ENCODE measurements around the gene ITGB4. TPM values are rescaled to one million over a fixed set of nuclear protein-coding genes. Genes with fewer than 3 reads are reported as not detected.

ITGB4 gene
- total RNA-seq, 1 donor from 2014 or later, result 6.6 TPM

- no peak overlapping the region for H3K4me3 ChIP-seq (ENCODE audit: insufficient read depth, low read depth, low read length)
- H3K4me3 Mint-ChIP-seq (ENCODE audit: unreplicated experiment), result peak overlapping the region; percentile 96
- H3K4me1 ChIP-seq (ENCODE audit: insufficient read depth, low read length), result peaks cover 29% of the 10 kb centered on the region
- no peak overlapping the region for H3K27ac ChIP-seq (ENCODE audit: low read depth, low read length)
- H3K9me3 Mint-ChIP-seq (ENCODE audit: unreplicated experiment), result no peaks in the 10 kb centered on the region
- H3K27me3 Mint-ChIP-seq (ENCODE audit: low read depth, unreplicated experiment), result no peaks in the 10 kb centered on the region
- H3K36me3 Mint-ChIP-seq (ENCODE audit: low read depth, unreplicated experiment), result peaks cover 24% of the 10 kb centered on the region
- no peak overlapping the region for H3K9ac ChIP-seq (ENCODE audit: low read length)
- H3K36me3 ChIP-seq (ENCODE audit: insufficient read depth, low read length), result peaks cover 23% of the 10 kb centered on the region
- DNase-seq (ENCODE audit: low read depth), result no peak
- H2AFZ ChIP-seq (ENCODE audit: low read depth, low read length), result no peak overlapping the region
- H3K27me3 ChIP-seq (ENCODE audit: insufficient read depth, low read length), result no peaks in the 10 kb centered on the region
- no peaks in the 10 kb centered on the region for H3K9me3 ChIP-seq (ENCODE audit: insufficient read depth, low read depth, low read length)
- no peak for TF ChIP-seq CTCF (IDR thresholded peaks at IDR 0.05; ENCODE audit: insufficient read depth, low read depth, low read length)
- TF ChIP-seq EZH2 (IDR thresholded peaks at IDR 0.05; ENCODE audit: insufficient read depth, low read length), result no peak
- no peak for FAIRE-seq
- peak overlapping the region; percentile 67 for H3K4me2 ChIP-seq (ENCODE audit: low read length)
- H3K4me1 Mint-ChIP-seq (ENCODE audit: low read depth, unreplicated experiment), result peaks cover 17% of the 10 kb centered on the region
- peak overlapping the region; percentile 99 for H3K27ac Mint-ChIP-seq (ENCODE audit: unreplicated experiment)
- peaks cover 39% of the 10 kb centered on the region for H4K20me1 ChIP-seq (ENCODE audit: insufficient read depth, low read length)
- peaks cover 35% of the 10 kb centered on the region for H3K79me2 ChIP-seq (ENCODE audit: insufficient read depth, low read length)
These were observed 59.0 kb downstream of the ITGB4 start for GRCh38 chr17:75779987-75780889.

- peak; percentile 93 for TF ChIP-seq CTCF (IDR thresholded peaks at IDR 0.05; ENCODE audit: insufficient read depth, low read depth, low read length)
- no peak for TF ChIP-seq EZH2 (IDR thresholded peaks at IDR 0.05; ENCODE audit: insufficient read depth, low read length)
- H3K9me3 ChIP-seq (ENCODE audit: insufficient read depth, low read depth, low read length), result no peaks in the 10 kb centered on the region
- peak overlapping the region; percentile 55 for H3K9ac ChIP-seq (ENCODE audit: low read length)
- Mint-ChIP-seq H3K4me3 (ENCODE audit: unreplicated experiment) (peak overlapping the region; percentile 92), H3K27ac (ENCODE audit: unreplicated experiment) (peak overlapping the region; percentile 99), H3K9me3 (ENCODE audit: unreplicated experiment) (no peaks in the 10 kb centered on the region), H3K27me3 (ENCODE audit: low read depth, unreplicated experiment) (no peaks in the 10 kb centered on the region), H3K36me3 (ENCODE audit: low read depth, unreplicated experiment) (peaks cover 10% of the 10 kb centered on the region), H3K4me1 (ENCODE audit: low read depth, unreplicated experiment) (peaks cover 23% of the 10 kb centered on the region)
- FAIRE-seq (no peak), DNase-seq (ENCODE audit: low read depth) (peak; percentile 27)
- H3K79me2 ChIP-seq (ENCODE audit: insufficient read depth, low read length), result peaks cover 44% of the 10 kb centered on the region
- no peaks in the 10 kb centered on the region for H3K27me3 ChIP-seq (ENCODE audit: insufficient read depth, low read length)
- peak overlapping the region; percentile 60 for H3K4me2 ChIP-seq (ENCODE audit: low read length)
- peaks cover 4% of the 10 kb centered on the region for H3K36me3 ChIP-seq (ENCODE audit: insufficient read depth, low read length)
- H3K4me3 ChIP-seq (ENCODE audit: insufficient read depth, low read depth, low read length), result peak overlapping the region; percentile 38
- peaks cover 28% of the 10 kb centered on the region for H3K4me1 ChIP-seq (ENCODE audit: insufficient read depth, low read length)
- H2AFZ ChIP-seq (ENCODE audit: low read depth, low read length), result peak overlapping the region; percentile 48
- peaks cover 9% of the 10 kb centered on the region for H4K20me1 ChIP-seq (ENCODE audit: insufficient read depth, low read length)
- H3K27ac ChIP-seq (ENCODE audit: low read depth, low read length), result peak overlapping the region; percentile 64
These were observed 62.0 kb downstream of the ITGB4 start for GRCh38 chr17:75783069-75783783.
